ENCODE results near the gene WASHC4.

Gene WASHC4

GRCh38 chr12:105205322-105206048 lies 98.0 kb downstream of the WASHC4 start:
- peaks cover 0 to 1% of the 10 kb centered on the region in 2 experiments for H3K4me1 ChIP-seq (ENCODE audit: control insufficient read depth in 1 of 2, insufficient read depth in 1 of 2, low read depth in 1 of 2, low read length in 1 of 2)
- no peak overlapping the region for H3K27ac ChIP-seq
- no peak for TF ChIP-seq CTCF (IDR thresholded peaks at IDR 0.05)

GRCh38 chr12:105206686-105207374 lies 99.3 kb downstream of the WASHC4 start:
- Histone ChIP-seq H3K4me1 (ENCODE audit: control insufficient read depth in 1 of 2, insufficient read depth in 1 of 2, low read depth in 1 of 2, low read length in 1 of 2) (peaks cover 0 to 9% of the 10 kb centered on the region in 2 experiments), H3K4me3 (ENCODE audit: low read depth in 1 of 2, low read length in 1 of 2) (no peak overlapping the region), H3K9me3 (no peaks in the 10 kb centered on the region), H3K36me3 (peaks cover 100% of the 10 kb centered on the region), H3K27me3 (no peaks in the 10 kb centered on the region), H3K27ac (no peak overlapping the region)
- no peak for TF ChIP-seq CTCF (IDR thresholded peaks at IDR 0.05)

More at GRCh38 chr12:105205322-105206048, 98.0 kb downstream of the WASHC4 start:
- no peaks in the 10 kb centered on the region for H3K27me3 ChIP-seq
- peaks cover 100% of the 10 kb centered on the region for H3K36me3 ChIP-seq
- H3K4me3 ChIP-seq (ENCODE audit: low read depth in 1 of 2, low read length in 1 of 2) = no peak overlapping the region
- no peaks in the 10 kb centered on the region for H3K9me3 ChIP-seq

- Histone ChIP-seq H3K36me3 (peaks cover 96% of the 10 kb centered on the region), H3K9me3 (no peaks in the 10 kb centered on the region), H3K27ac (no peak overlapping the region), H3K27me3 (no peaks in the 10 kb centered on the region), H3K4me3 (ENCODE audit: low read depth in 1 of 2, low read length in 1 of 2) (no peak overlapping the region), H3K4me1 (ENCODE audit: control insufficient read depth in 1 of 2, insufficient read depth in 1 of 2, low read depth in 1 of 2, low read length in 1 of 2) (peaks cover 0 to 9% of the 10 kb centered on the region in 2 experiments)
- TF ChIP-seq CTCF (IDR thresholded peaks at IDR 0.05) = no peak
Observed at GRCh38 chr12:105209091-105209490, 101.6 kb downstream of the WASHC4 start.

- H3K4me3 ChIP-seq (ENCODE audit: low read depth in 1 of 2, low read length in 1 of 2) = no peak overlapping the region
- no peak overlapping the region for H3K27ac ChIP-seq
- H3K4me1 ChIP-seq (ENCODE audit: control insufficient read depth in 1 of 2, insufficient read depth in 1 of 2, low read depth in 1 of 2, low read length in 1 of 2) = peaks cover 0 to 9% of the 10 kb centered on the region in 2 experiments
- no peaks in the 10 kb centered on the region for H3K27me3 ChIP-seq
- H3K9me3 ChIP-seq = no peaks in the 10 kb centered on the region
- peaks cover 96% of the 10 kb centered on the region for H3K36me3 ChIP-seq
- no peak for TF ChIP-seq CTCF (IDR thresholded peaks at IDR 0.05)
Observed at GRCh38 chr12:105212438-105212837, 104.9 kb downstream of the WASHC4 start.

GRCh38 chr12:105214148-105214547 lies 106.6 kb downstream of the WASHC4 start:
- no peak overlapping the region for H3K4me3 ChIP-seq (ENCODE audit: low read depth in 1 of 2, low read length in 1 of 2)
- peaks cover 89% of the 10 kb centered on the region for H3K36me3 ChIP-seq
- H3K4me1 ChIP-seq (ENCODE audit: control insufficient read depth in 1 of 2, insufficient read depth in 1 of 2, low read depth in 1 of 2, low read length in 1 of 2) = peaks cover 9 to 17% of the 10 kb centered on the region in 2 experiments
- no peak for TF ChIP-seq CTCF (IDR thresholded peaks at IDR 0.05)
- no peaks in the 10 kb centered on the region for H3K27me3 ChIP-seq
- H3K9me3 ChIP-seq = no peaks in the 10 kb centered on the region
- no peak overlapping the region for H3K27ac ChIP-seq

Data from neutrophil (primary cell).